NCI-H1105 (cell line): ENCODE data around the gene GLIPR1L2.
"Not testable (repeated sequence)": the region's sequence is repeated elsewhere in the genome, so short reads cannot be mapped to it uniquely, and the experiment has no call there.

Experiments used
- DNase-seq: peaks from one replicate; lab custom pipeline; 2025; lab: John Stamatoyannopoulos, UW

GLIPR1L2 gene

DNA sequence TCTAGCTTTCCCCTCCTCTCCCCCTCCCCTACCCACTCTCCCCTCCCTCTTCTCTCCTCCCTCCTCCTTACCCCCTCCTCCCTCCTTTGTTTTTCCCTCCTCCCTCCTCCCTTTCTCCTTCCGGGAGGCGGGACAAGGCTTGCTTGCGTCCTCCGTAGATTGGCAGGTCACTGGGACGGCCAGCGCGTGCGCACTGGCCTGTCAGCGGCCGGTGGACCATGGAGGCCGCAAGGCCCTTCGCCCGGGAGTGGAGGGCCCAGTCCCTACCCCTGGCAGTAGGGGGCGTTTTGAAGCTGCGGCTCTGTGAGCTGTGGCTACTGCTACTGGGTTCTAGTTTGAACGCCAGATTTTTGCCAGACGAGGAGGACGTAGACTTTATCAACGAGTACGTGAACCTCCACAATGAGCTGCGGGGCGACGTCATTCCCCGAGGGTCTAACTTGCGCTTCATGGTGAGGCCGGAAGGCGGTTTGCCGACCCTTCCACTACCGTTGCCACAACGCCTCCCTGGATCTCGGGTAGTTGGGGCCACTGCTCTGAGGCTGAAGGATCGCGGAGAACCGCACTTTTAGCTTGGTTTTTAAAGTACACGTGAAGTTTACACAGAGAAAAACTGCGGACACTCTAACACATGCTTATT lies at the start of gene GLIPR1L2:
TSS of gene GLIPR1L2 (plus strand) at position 191 of the 640 bp plus-strand sequence. CDS start at position 219, 28 bp downstream.
- peak; percentile 97 for DNase-seq

DNA sequence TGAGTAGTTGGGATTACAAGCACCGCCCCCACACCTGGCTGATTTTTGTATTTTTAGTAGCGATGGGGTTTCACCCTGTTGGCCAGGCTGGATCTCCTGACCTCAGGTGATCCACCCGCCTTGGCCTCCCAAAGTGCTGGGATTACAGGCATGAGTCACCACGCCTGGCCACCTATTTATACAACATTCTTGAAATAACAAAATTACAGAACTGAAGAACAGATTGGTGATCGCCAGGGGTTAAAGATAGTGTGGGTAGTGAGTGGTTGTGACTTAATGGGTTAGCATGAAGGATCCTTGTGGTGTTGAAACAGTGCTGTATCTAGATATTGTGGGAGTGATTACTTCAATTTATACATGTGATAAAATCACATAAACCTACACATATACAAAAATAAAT lies 49.0 kb upstream of the GLIPR1L2 start:
- no peak for DNase-seq

DNA sequence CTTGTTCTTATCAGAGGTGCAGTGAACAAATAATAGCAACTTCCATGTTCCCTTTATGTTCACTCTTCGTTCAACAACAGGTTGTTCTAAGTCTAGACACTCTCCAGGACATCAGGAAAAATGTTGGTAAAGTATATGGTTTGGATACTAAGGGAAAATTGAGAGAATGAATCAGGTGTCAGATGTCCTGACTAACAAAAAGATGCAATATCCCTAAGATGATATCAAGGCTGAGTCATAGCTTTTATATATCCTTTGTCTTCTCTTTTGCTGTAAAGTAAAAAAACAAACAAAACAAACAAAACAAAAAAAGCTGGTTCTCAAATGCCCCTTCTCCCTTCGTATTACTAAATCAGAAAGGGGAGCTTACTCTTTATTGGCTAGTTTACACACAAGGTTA lies 45.4 kb upstream of the GLIPR1L2 start:
- no peak for DNase-seq

DNA sequence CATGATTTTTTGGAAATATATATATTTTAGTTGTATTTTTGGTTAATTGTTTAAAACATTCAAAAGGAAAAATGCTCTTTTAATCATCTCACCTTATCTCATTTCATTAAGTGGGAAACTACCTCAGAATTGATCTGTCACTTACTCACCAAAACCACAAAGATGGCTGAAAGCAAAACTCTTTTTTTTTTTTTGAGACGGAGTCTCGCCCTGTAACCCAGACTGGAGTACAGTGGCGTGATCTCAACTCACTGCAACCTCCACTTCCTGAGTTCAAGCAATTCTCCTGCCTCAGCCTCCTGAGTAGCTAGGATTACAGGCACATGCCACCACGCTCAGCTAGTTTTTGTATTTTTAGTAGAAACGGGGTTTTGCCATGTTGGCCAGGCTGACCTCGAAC lies 44.7 kb upstream of the GLIPR1L2 start:
- not testable (repeated sequence) for DNase-seq

DNA sequence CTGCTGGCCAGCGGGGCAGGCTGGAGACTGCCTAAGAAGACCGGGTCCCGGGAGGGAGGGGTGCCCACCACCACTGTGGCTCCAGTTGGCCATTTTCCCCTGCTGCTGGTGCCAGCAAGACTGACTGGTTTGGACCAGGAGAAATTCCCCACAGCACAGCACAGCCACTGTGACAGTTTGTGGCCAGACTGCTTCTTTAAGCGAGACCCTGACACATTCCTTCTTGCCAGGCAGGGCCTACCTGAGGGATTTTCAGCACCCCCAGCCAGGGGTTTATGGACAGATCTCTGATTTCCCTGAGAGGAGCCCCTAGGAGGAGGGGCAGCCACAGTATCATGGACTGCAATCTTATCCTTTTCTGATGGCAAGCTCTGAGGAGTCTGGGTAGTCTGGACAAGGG lies 40.9 kb upstream of the GLIPR1L2 start:
- DNase-seq = no peak

DNA sequence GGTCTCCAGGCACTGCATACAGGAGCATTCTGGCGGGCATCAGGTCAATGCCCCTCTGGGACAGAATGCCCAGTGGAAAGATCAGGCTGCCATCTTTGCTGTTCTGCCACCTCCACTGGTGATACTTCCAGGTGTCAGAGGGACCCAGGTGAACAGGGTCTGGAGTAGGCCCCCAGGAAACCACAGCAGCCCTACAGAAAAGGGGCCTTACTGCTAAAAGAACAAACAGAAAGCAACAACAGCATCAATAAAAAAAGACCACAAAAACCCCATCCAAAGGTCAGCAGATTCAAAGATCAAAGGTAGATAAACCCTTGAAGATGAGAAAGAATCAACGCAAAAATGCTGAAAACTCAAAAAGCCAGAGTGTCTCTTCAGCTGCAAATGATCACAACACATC lies 40.5 kb upstream of the GLIPR1L2 start:
- no peak for DNase-seq

DNA sequence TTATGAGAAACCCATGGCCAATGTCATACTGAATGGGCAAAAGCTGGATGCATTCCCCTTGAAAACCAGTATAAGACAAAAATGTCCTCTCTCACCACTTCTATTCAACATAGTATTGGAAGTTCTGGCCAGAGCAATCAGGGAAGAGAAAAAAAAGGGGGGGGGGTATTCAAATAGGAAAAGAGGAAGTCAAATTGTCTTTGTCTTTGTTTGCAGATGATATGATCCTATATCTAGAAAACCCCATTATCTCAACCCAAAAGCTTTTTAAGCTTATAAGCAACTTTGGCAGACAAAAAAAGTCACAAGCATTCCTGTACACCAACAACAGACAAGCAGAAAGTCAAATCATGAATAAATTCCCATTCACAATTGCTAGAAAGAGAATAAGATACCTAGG lies 36.9 kb upstream of the GLIPR1L2 start:
- no peak for DNase-seq

DNA sequence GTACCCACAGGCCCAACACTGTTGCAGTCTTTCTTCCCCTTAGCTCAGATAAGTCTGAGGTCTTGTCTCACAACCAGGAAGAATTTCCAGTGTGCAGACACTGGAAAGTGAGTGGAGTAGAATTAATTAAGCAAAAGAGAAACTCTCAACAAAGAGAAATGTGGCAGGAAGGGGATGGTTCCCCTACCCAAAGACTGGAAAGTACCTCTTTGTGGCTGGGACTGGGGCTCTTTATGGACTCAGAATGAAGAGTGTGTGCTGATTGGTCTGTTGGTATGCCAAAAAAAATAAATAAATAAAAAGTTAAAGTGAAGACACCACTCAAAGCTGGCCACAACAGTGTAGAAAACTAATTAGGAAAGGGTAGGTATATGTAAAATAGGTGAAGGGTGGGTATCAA lies 30.0 kb upstream of the GLIPR1L2 start:
- no peak for DNase-seq

DNA sequence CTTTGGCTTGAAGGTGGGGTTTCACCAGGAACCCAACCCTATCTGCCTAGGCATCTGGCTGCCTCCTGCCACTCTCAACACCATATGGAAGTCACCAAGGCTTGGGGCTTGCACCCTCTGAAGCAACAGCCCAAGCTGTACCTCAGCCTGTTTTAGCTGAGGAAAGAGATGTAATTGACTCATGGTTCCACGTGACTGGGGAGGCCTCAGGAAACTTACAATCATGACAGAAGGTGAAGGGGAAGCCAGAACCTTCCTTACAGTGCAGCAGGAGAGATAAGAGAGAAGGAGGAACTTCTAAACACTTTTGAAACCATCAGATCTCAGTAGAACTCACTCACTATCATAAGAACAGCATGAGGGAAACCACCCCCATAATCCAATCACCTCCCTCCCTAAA lies 29.5 kb upstream of the GLIPR1L2 start:
- no peak for DNase-seq

DNA sequence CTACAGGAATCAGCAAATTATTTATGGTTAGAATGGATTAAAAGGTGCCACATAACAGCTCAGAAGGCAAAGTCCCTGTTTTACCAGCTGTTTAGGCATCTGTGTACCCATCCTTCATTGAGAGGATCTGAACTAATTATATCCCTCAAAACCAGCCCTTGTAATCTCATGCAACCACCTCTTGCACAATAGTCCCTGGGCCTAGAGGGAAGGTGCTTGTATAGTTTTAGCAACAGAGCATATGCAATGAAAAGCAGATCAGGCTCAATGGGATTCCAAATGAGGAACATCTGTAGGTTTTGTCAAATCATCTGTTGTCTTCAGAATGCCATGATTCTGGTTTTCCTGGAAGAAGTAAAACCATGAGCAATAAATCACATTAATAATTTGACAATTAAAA lies 26.0 kb upstream of the GLIPR1L2 start:
- no peak for DNase-seq

DNA sequence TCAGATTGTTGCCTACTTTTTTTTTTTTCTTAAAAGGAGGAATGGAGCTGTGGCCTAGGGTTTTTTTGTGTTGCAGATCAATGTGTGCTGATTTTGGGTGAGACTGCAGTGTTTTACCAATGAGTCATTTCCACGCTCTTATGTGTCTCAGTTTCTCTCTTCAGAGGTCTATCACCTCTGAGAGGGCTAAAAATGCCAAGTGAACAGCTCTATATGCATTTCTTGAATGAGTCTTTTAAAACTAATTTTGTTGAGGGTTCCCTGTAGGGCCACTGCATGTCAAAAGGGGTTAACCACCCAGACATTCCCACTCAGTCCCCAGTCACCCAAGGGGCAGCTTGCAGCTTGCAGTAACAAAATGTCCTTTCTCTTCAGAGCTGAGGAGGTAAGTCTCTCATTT lies 24.3 kb upstream of the GLIPR1L2 start:
- no peak for DNase-seq

DNA sequence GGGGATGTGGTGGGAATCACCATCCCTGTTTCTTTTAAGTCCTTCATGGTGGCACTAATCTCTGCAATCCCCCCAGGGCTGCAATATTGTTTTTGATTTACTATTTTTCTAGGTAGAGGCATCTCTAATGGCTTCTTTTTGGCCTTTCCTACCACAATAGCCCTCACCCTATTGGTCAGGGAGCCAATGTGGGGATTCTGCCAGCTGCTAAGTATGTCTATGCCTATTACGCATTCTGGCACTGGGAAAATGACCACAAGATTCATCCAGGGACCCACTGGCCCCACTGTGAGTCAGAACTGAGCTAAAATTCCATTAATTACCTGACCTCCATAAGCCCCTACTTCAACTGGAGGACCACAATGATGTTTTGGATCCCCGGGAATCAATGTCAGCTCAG lies 15.9 kb upstream of the GLIPR1L2 start:
- DNase-seq = no peak

DNA sequence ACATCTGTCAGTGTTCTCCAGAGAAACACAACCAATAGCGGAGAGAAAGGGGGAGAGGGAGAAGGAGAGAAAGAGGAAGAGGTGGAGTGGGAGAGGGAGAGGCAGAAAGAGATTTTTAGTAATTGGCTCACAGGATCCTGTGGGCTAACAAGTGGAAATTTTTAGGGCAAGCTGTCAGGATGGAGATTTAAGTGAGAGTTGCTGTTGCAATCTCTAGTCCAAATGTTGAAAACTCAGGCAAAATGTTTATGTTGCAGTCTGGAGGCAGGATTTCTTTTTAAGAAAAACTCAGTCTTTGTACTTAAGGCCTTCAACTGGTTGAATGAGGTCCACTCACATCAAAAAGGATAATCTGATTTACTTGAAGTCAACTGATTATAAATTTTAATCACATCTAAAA lies 12.5 kb upstream of the GLIPR1L2 start:
- no peak for DNase-seq

DNA sequence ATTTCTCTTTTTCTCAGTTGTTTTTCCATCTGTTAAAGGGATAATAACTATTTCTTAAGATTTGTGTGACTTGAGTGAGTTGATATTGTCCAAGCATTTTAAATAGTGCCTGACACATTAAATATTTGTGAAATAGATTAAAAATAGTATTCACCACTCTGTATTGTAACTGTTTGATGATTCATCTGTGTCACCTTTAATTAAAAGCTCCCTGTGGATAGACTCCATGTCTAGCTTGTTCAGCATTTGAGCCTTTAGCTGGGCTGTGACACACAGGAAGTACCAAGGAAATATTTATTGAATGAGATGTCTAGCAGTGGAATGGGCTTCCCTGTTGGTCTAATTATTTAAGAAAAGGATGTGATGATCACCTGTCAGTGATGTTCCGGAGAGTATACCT lies 1.8 kb upstream of the GLIPR1L2 start:
- no peak for DNase-seq

DNA sequence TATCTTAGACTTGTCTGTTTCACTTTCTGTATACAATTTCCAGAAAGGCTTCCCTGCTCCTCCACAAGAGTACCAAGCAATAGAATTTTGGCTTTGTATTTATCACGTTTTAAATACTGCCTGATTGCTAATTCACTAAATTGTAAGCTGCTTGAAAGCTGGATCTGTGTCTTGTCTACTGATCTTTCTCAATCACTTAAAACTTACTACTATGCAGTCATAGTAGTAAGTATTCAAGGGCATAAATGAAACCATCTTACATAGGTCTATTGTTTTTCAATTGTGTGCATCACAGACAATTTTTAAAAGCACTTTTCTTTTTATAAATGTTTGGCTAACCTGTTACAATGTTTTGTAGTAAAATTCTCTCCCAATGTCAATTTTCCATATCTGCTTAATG lies 1.2 kb upstream of the GLIPR1L2 start:
- DNase-seq = no peak

DNA sequence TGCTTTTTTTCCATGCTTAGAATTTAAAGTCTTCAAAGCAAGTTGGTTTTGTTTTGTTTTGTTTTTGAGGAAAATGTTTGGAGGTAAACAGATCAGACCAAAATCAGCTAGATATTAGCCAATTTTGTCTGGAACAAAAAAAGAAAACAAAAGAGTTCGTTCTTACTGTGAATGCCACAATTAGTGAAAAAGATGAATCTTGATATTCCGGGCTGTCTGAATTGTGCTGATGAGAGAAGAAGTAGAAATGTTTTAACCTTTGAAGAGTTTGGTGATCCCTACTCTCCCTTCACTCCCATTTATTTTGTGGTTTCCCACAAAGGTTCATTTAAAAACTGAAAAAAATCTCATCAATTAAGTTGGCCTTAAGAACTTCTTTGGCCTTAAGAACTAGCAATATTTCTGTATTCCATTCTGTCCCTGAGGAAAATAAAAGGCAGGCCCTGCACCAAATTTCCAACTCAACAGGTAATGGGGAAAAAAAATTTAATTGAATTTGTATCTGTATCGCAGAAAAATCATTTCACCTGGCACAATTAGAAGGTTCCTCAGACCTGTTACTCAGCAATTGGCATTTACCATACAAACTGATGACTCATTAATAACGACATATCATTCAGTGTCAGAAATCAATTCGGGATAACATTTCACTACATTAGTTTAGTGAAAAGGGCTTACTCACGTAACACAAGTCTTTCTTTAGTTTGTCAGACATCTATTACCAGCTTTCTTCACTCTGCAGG lies 562 bp upstream of the GLIPR1L2 start:
- no peak for DNase-seq

DNA sequence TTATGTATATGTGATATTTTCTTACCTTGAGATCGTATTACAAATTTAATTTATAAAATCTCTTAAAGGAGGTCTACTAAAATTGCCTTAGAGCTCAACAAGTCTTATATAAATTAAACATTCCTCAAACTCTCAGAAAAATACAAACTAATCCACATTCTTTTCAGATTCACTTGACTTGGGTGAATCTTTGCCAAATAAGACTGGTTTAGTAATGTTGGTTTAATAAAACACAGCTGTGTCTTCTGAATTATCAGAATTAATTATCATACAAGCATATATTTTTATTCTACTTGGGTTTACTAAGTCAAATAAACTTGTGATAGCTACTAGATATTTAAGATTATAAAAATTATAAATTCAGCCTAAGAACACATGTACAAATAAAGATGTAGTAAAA lies 13.3 kb downstream of the GLIPR1L2 start:
- no peak for DNase-seq

DNA sequence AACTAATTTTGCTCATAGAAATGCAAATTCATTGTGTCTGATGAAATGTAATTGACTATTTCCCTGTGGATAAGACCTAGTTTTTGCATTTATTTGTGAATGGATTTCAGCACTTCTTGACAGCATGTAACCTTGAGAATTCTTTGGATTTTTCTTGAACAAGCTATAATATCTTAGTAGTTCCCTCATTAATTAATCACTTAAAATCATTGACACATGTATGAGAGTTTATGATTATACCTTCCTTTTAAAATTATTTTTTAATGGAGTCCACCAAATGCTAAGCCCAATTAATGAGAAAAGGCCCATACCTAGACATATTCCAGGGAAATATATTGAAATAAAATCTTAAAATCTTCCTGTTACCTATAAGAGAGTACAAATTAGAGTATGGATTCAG lies 16.8 kb downstream of the GLIPR1L2 start:
- DNase-seq = no peak

DNA sequence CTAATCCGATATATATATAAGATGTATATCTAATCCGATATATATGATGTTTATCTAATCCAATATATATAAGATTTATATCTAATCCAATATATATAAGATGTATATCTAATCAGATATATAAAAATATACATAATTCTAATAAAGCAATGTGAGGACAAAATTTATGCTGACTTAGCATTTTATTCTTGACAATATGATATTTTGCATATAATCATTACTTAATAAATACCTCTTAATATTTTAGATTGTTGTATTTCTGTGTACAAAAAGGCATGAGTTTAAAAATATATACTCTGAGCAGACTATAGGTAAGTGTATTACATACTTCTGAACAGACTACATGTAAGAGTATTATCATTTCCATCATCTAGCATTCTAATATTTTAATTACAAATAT lies 18.9 kb downstream of the GLIPR1L2 start:
- DNase-seq = no peak

DNA sequence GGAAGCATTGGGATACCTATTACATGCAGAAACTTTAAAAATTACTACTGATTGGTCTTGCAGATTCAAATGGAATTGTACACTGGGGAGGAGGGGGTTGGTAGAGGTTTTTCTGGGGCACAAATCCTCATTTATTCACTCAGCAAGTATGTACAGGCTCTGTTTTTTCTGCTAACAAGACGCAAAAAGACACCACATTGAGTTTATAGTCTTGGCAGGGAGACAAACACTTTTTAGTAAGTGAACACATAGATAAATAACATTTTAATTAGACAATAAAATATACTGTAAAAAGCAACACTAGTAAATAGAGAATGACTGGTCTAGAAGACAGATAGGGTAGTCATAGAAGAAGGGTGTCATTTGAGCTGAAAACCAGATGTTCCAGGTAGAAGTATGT lies 23.8 kb downstream of the GLIPR1L2 start:
- DNase-seq = no peak

DNA sequence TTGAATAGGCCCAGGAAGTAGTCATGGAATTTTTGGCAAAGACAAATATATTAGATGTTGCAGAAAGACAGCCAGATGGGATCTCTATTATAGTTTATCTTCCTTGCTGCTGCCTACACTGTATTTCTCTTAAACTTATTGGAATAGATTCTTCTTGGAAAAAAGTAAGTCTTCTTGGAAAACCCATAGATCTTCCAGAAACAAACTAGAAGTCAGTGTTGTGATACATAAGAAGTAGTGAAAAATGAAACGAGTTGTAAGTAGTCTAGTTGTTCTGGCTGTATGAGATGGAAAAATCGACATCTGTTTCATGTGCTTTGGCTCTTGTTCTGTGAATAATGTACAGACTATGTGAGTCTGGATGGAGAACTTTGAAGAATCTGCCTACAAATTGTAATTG lies 29.0 kb downstream of the GLIPR1L2 start:
- no peak for DNase-seq

DNA sequence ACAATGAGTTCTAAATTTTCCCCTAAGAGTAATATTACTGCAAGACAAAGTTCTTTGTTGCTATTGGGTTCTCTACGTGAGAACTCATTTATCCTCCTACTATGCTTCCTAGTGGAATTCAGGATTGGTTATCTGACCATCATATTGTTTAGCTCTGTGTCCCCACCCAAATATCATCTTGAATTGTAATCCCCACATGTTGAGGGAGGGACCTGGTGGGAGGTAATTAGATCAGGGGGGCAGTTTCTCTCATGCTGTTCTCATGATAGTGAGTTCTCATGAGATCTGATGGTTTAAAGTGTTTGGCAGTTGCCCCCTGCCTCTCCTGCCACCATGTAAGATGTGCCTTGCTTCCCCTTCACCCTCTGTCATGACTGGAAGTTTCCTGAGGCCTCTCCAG lies 36.6 kb downstream of the GLIPR1L2 start:
- DNase-seq = no peak

DNA sequence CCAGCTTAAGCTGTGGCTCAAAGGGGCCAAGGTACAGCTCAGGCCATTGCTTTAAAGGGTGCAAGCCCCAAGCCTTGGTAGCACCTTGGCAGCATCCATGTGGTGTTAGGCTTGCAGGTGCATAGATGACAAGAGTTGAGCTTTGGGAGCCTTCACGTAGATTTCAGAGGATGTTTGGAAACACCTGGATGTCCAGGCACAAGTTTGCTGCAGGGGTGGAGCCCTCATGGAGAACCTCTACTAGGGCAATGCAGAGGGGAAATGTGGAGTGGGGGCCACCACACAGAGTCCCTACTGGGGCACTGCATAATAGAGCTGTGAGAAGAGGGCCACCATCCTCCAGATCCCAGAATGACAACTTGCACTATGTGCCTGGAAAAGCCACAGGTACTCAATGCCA lies 37.9 kb downstream of the GLIPR1L2 start:
- DNase-seq = no peak

DNA sequence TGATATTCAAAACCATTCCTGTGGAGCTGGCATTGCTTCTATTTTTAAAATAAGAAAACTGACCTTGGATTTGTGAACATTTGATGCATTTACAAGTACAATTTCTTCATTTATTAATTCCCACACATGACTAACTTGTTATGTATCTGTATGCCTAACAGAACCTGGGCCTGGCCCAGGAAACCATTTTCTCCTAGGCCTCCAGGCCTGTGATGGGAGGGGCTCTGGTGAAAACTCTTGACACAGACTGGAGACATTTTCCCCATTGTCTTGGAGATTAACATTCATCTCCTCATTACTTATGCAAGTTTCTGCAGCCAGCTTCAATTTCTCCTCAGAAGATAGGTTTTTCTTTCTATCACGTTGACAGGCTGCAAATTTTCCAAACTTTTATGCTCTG lies 42.0 kb downstream of the GLIPR1L2 start:
- no peak for DNase-seq
